ENCODE results near the gene CCDC136.

Gene CCDC136

GRCh38 chr7:128831994-128832879 lies 40.5 kb downstream of the CCDC136 start:
- DNase-seq (ENCODE audit: low spot score), result no peak

- no peak for DNase-seq (ENCODE audit: low spot score)
These were observed 41.0 kb downstream of the CCDC136 start for GRCh38 chr7:128832880-128833147.

GRCh38 chr7:128833148-128833945 lies 41.6 kb downstream of the CCDC136 start:
- peak; percentile 81 for DNase-seq (ENCODE audit: low spot score)

- DNase-seq (ENCODE audit: low spot score), result no peak
These were observed 42.2 kb downstream of the CCDC136 start for GRCh38 chr7:128833946-128834325.

GRCh38 chr7:128835231-128835751 lies 43.5 kb downstream of the CCDC136 start:
- DNase-seq (ENCODE audit: low spot score), result no peak

GRCh38 chr7:128835790-128836641 lies 44.2 kb downstream of the CCDC136 start:
- no peak for DNase-seq (ENCODE audit: low spot score)

GRCh38 chr7:128836729-128837348 lies 45.1 kb downstream of the CCDC136 start:
- DNase-seq (ENCODE audit: low spot score), result no peak

GRCh38 chr7:128837521-128837921 lies 45.8 kb downstream of the CCDC136 start:
- no peak for DNase-seq (ENCODE audit: low spot score)

GRCh38 chr7:128838109-128838779 lies 46.5 kb downstream of the CCDC136 start:
- DNase-seq (ENCODE audit: low spot score), result no peak

- no peak for DNase-seq (ENCODE audit: low spot score)
These were observed 47.4 kb downstream of the CCDC136 start for GRCh38 chr7:128838981-128839731.

GRCh38 chr7:128839751-128840177 lies 48.0 kb downstream of the CCDC136 start:
- DNase-seq (ENCODE audit: low spot score), result no peak

GRCh38 chr7:128840326-128841170 lies 48.8 kb downstream of the CCDC136 start:
- no peak for DNase-seq (ENCODE audit: low spot score)

- DNase-seq (ENCODE audit: low spot score), result no peak
These were observed 49.5 kb downstream of the CCDC136 start for GRCh38 chr7:128841171-128841690.

GRCh38 chr7:128841921-128842673 lies 50.3 kb downstream of the CCDC136 start:
- DNase-seq (ENCODE audit: low spot score), result no peak

- no peak for DNase-seq (ENCODE audit: low spot score)
These were observed 51.2 kb downstream of the CCDC136 start for GRCh38 chr7:128842674-128843641.

GRCh38 chr7:128843938-128844621 lies 52.3 kb downstream of the CCDC136 start:
- DNase-seq (ENCODE audit: low spot score), result no peak

All from kidney capillary endothelial cell (primary cell).